H9 (cell line): Measurements from ENCODE around the gene SMIM36. TPM values are rescaled to one million over a fixed set of nuclear protein-coding genes. Genes with fewer than 3 reads are reported as not detected.

Experiments used
- DNase-seq: peaks from one replicate; pipeline ENCODE4 v3.0.0-alpha.2; 2017
- H2AFZ ChIP-seq: one replicate; pipeline ENCODE4 v1.6.1; 2013; ENCODE audit warnings: mild to moderate bottlenecking, low read length, control low read depth, moderate library complexity
- H2AK5ac ChIP-seq: 2 replicates; pipeline ENCODE4 v1.6.1; 2013; ENCODE audit warnings: low read length, control low read depth, mixed read lengths; ENCODE audit not compliant: insufficient read length
- H2BK120ac ChIP-seq: one replicate; pipeline ENCODE4 v1.6.1; 2013; ENCODE audit warnings: low read depth, mild to moderate bottlenecking, low read length, control low read depth, inconsistent platforms; ENCODE audit not compliant: poor library complexity, severe bottlenecking
- H2BK12ac ChIP-seq: 2 replicates; pipeline ENCODE4 v1.6.1; 2013; ENCODE audit warnings: low read length, control low read depth, mixed read lengths, low read depth; ENCODE audit not compliant: insufficient read length
- H2BK15ac ChIP-seq: 2 replicates; pipeline ENCODE4 v1.6.1; 2013; ENCODE audit warnings: low read depth, low read length, control low read depth
- H2BK20ac ChIP-seq: one replicate; pipeline ENCODE4 v1.6.1; 2013; ENCODE audit warnings: low read depth, mild to moderate bottlenecking, low read length, control low read depth, inconsistent platforms; ENCODE audit not compliant: poor library complexity, severe bottlenecking
- H2BK5ac ChIP-seq: 2 replicates; pipeline ENCODE4 v1.6.1; 2013; ENCODE audit warnings: low read length, control low read depth, mixed read lengths; ENCODE audit not compliant: insufficient read length
- H3K14ac ChIP-seq: 2 replicates; pipeline ENCODE4 v1.6.1; 2013; ENCODE audit warnings: low read length, control low read depth; ENCODE audit not compliant: insufficient read depth
- H3K18ac ChIP-seq: 2 replicates; pipeline ENCODE4 v1.6.1; 2013; ENCODE audit warnings: low read depth, mild to moderate bottlenecking, mixed read lengths, low read length, control low read depth; ENCODE audit not compliant: insufficient read length
- H3K23ac ChIP-seq: 2 replicates; pipeline ENCODE4 v1.6.1; 2013; ENCODE audit warnings: low read length, control low read depth, mixed read lengths, low read depth; ENCODE audit not compliant: insufficient read length
- H3K23me2 ChIP-seq: 2 replicates; pipeline ENCODE4 v1.6.1; 2013; ENCODE audit warnings: low read depth, mild to moderate bottlenecking, mixed read lengths, low read length, control low read depth; ENCODE audit not compliant: insufficient read length, poor library complexity, severe bottlenecking
- H3K27ac ChIP-seq: 2 replicates; pipeline ENCODE4 v1.5.1; 2013; ENCODE audit warnings: low read length, control low read depth, mixed read lengths, low read depth; ENCODE audit not compliant: insufficient read length
- H3K27me3 ChIP-seq: 2 replicates; pipeline ENCODE4 v1.6.1; 2013; ENCODE audit warnings: low read length, control low read depth, inconsistent platforms; ENCODE audit not compliant: insufficient read depth
- H3K4ac ChIP-seq: 2 replicates; pipeline ENCODE4 v1.6.1; 2013; ENCODE audit warnings: low read depth, mild to moderate bottlenecking, control low read depth, inconsistent platforms, low read length, moderate library complexity
- H3K4me1 ChIP-seq: 2 replicates; pipeline ENCODE4 v1.6.1; 2013; ENCODE audit warnings: low read length, control low read depth, inconsistent platforms; ENCODE audit not compliant: insufficient read depth
- H3K4me2 ChIP-seq: 2 replicates; pipeline ENCODE4 v1.6.1; 2013; ENCODE audit warnings: low read length, control low read depth, mixed read lengths; ENCODE audit not compliant: insufficient read length, insufficient read depth
- H3K56ac ChIP-seq: 2 replicates; pipeline ENCODE4 v1.6.1; 2013; ENCODE audit warnings: low read depth, mild to moderate bottlenecking, mixed read lengths, low read length, control low read depth; ENCODE audit not compliant: insufficient read length
- H3K79me1 ChIP-seq: 2 replicates; pipeline ENCODE4 v1.6.1; 2013; ENCODE audit warnings: low read depth, mild to moderate bottlenecking, moderate library complexity, low read length, control low read depth, inconsistent platforms; ENCODE audit not compliant: insufficient read depth, poor library complexity, severe bottlenecking
- H3K79me2 ChIP-seq: 2 replicates; pipeline ENCODE4 v1.6.1; 2013; ENCODE audit warnings: low read length, control low read depth, inconsistent platforms; ENCODE audit not compliant: insufficient read depth
- H3K9ac ChIP-seq: 2 replicates; pipeline ENCODE4 v1.6.1; 2013; ENCODE audit warnings: low read length, control low read depth, mixed read lengths; ENCODE audit not compliant: insufficient read length; ENCODE audit errors: extremely low read depth
- H3K9me3 ChIP-seq: one replicate; pipeline ENCODE4 v1.6.1; 2013; ENCODE audit warnings: low read depth, low read length, inconsistent platforms; ENCODE audit not compliant: control insufficient read depth
- H3T11ph ChIP-seq: one replicate; pipeline ENCODE4 v1.6.1; 2013; ENCODE audit warnings: mild to moderate bottlenecking, low read length, control low read depth, inconsistent platforms
- H4K20me1 ChIP-seq: one replicate; pipeline ENCODE4 v1.6.1; 2013; ENCODE audit not compliant: control insufficient read depth, insufficient read length, insufficient read depth
- H4K5ac ChIP-seq: 2 replicates; pipeline ENCODE4 v1.6.1; 2013; ENCODE audit warnings: low read depth, mild to moderate bottlenecking, mixed read lengths, low read length, control low read depth; ENCODE audit not compliant: insufficient read length
- H4K8ac ChIP-seq: replicated peaks from 2 replicates; pipeline ENCODE4 v1.6.1; 2013; ENCODE audit warnings: low read length, control low read depth, mixed read lengths, low read depth; ENCODE audit not compliant: insufficient read length
- H4K91ac ChIP-seq: 2 replicates; pipeline ENCODE4 v1.6.1; 2013; ENCODE audit warnings: low read depth, mild to moderate bottlenecking, moderate library complexity, mixed read lengths, low read length, control low read depth; ENCODE audit not compliant: insufficient read length
- H3K27ac Mint-ChIP-seq, 3 experiments: 2 replicates in 2 of 3; 3 replicates in 1 of 3; pipeline ENCODE4 v1.8.0; 2020 to 2021; ENCODE audit warnings: mixed read lengths in 3 of 3, mild to moderate bottlenecking in 1 of 3, moderate library complexity in 1 of 3
- H3K27me3 Mint-ChIP-seq: 2 replicates; pipeline ENCODE4 v1.8.0; 2021; ENCODE audit warnings: low read depth, mild to moderate bottlenecking, moderate library complexity, mixed read lengths
- H3K36me3 Mint-ChIP-seq, 3 experiments: 2 replicates in 2 of 3; 3 replicates in 1 of 3; pipeline ENCODE4 v1.8.0; 2020 to 2021; ENCODE audit warnings: low read depth in 3 of 3, mixed read lengths in 3 of 3; ENCODE audit not compliant: insufficient read depth in 1 of 3
- H3K4me1 Mint-ChIP-seq, 2 experiments: 2 replicates each; pipeline ENCODE4 v1.8.0; 2020; ENCODE audit warnings: mixed read lengths in 2 of 2
- H3K4me3 Mint-ChIP-seq, 2 experiments: 2 replicates in 1 of 2; 3 replicates in 1 of 2; pipeline ENCODE4 v1.8.0; 2020 to 2021; ENCODE audit warnings: mild to moderate bottlenecking in 2 of 2, mixed read lengths in 2 of 2, moderate library complexity in 1 of 2
- H3K9me3 Mint-ChIP-seq, 2 experiments: 2 replicates in 1 of 2; 3 replicates in 1 of 2; pipeline ENCODE4 v1.8.0; 2020; ENCODE audit warnings: mild to moderate bottlenecking in 2 of 2, mixed read lengths in 2 of 2, moderate library complexity in 1 of 2
- CTCF ChIP-seq: fragments of 200-600 bp; sonication (generic); conservative IDR thresholded peaks from 3 replicates; pipeline ENCODE4 v1.8.0; 2021; ENCODE audit warnings: antibody characterized with exemption, mild to moderate bottlenecking
- WGBS: extraction: QIAGEN DNeasy Blood & Tissue Kit; methylation state at CpG from one replicate; pipeline ENCODE4 v1.1.7; 2013; ENCODE audit warnings: missing lambda C conversion rate, low lambda C conversion rate, mixed read lengths; ENCODE audit not compliant: insufficient read length; ENCODE audit errors: extremely low coverage; 5-methylcytosine and 5-hydroxymethylcytosine counted together
- total RNA-seq: library from RNA; stranded (reverse); gene quantifications from 2 replicates; pipeline ENCODE4 v1.2.1, GENCODE V29; 2021

The SMIM36 gene
- total RNA-seq, 1 experiment from 2014 or later: not detected

- H3K79me1 ChIP-seq: peaks cover 12% of the 10 kb centered on the region
- H3K9ac ChIP-seq: peak overlapping the region; percentile 79
- peak overlapping the region; percentile 61 for H3K4me2 ChIP-seq
- DNase-seq: no peak
- H4K20me1 ChIP-seq: no peaks in the 10 kb centered on the region
- H3K23me2 ChIP-seq: peaks cover 3% of the 10 kb centered on the region
- no peak overlapping the region for H2BK12ac ChIP-seq
- peak overlapping the region in 1 of 3 experiments; percentile 89; a peak in 3 of 7 replicates for H3K27ac Mint-ChIP-seq
- H4K5ac ChIP-seq: no peak overlapping the region
- H2BK15ac ChIP-seq: no peak overlapping the region
- H3K9me3 Mint-ChIP-seq: peaks cover 0 to 4% of the 10 kb centered on the region in 2 experiments; a peak in 1 of 5 replicates
- H2BK5ac ChIP-seq: no peak overlapping the region
- peak overlapping the region; percentile 74 for H3K14ac ChIP-seq
- peaks cover 27 to 30% of the 10 kb centered on the region in 2 experiments for H3K4me1 Mint-ChIP-seq
- H3K27ac ChIP-seq: no peak overlapping the region
- H3T11ph ChIP-seq: no peak overlapping the region
- H4K91ac ChIP-seq: no peak overlapping the region
- H3K36me3 Mint-ChIP-seq: peaks cover 12 to 31% (median 31%) of the 10 kb centered on the region in 3 experiments
- WGBS: no CpG with 5 or more reads among the region's 21 CpGs
- no peak overlapping the region for H4K8ac ChIP-seq
- no peaks in the 10 kb centered on the region for H3K27me3 ChIP-seq
- H3K27me3 Mint-ChIP-seq: peaks cover 13% of the 10 kb centered on the region
- no peak overlapping the region for H2AK5ac ChIP-seq
- no peak overlapping the region for H3K23ac ChIP-seq
- H3K56ac ChIP-seq: no peak overlapping the region
- peak overlapping the region; percentile 89 to 93 for H3K4me3 Mint-ChIP-seq
- TF ChIP-seq CTCF: no peak
- H3K9me3 ChIP-seq: no peaks in the 10 kb centered on the region
- H2BK120ac ChIP-seq: no peak overlapping the region
- no peak overlapping the region for H2BK20ac ChIP-seq
- no peaks in the 10 kb centered on the region; the same call in 1 of the 2 replicates for H3K4me1 ChIP-seq
- H3K79me2 ChIP-seq: peaks cover 16% of the 10 kb centered on the region; the same call in 1 of the 2 replicates
- H3K18ac ChIP-seq: peak overlapping the region; percentile 72
- H3K4ac ChIP-seq: no peak overlapping the region; the same call in 1 of the 2 replicates
- H2AFZ ChIP-seq: no peak overlapping the region
Measured at GRCh38 chr17:55420776-55421178, 90.5 kb downstream of the SMIM36 start.
